Measurements from ENCODE around the gene WWOX.

Gene WWOX

GRCh38 chr16:78402833-78403232 is 303.4 kb downstream of the WWOX start:
- DNase-seq (ENCODE audit: low read depth), result no peak

DNA sequence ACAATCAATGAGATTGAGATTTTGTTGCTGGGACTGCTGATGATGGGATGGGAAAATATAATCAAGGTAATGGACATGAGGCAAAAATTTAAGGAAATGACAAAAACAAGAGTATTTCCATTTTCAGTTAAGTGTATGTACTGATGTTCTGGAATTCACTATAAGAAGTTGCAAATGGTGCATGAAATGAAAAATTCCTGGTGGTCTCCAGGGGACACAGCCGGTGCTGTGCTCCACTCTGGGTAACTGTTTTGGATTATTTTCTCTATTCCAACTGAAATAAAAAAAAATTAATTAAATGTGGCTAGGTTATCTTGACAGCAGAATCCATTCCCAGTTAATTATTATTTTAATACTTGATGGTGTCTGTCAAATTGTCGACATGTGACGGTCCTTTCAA is 305.6 kb downstream of the WWOX start:
- DNase-seq (ENCODE audit: low read depth), result no peak

GRCh38 chr16:78405833-78406232 is 306.4 kb downstream of the WWOX start:
- DNase-seq (ENCODE audit: low read depth), result no peak

- no peak for DNase-seq (ENCODE audit: low read depth)
Observed at GRCh38 chr16:78407191-78407590, 307.7 kb downstream of the WWOX start.

GRCh38 chr16:78413651-78414050 is 314.2 kb downstream of the WWOX start:
- DNase-seq (ENCODE audit: low read depth), result no peak

DNA sequence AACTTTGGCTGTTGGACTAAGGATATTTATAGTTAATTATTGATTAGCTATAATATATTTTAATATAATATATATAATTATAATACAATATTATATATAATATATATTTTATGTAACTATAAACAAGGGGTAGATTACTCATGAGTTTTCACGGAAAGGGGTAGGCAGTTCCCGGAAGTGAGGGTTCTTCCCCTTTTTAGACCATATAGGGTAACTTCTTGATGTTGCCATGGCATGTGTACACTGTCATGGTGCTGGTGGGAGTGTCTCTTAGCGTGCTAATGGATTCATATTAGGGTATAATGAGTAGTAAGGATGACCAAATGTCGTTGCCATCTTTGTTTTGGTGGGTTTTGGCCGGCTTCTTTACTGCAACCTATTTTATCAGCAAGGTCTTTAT is 315.6 kb downstream of the WWOX start:
- DNase-seq (ENCODE audit: low read depth), result no peak

DNA sequence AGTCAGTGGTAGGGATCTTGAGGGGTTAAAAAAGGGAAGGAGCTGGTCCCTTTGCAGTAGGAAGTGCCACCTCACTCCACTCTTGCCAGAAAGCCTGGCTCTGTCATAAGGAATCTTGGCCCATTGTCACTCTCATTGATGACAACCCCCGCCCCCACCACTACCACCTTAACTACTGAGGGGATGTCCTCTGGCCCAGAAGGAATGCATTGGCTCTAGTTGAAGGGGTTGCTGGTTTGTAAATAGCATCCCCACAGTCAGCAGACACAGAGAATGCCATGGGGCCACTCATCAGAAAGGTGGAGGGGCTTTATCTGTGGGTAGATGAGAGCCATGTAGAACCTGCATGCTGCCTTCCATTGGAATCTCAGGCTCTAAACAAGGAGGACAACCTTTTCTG is 316.2 kb downstream of the WWOX start:
- DNase-seq (ENCODE audit: low read depth), result no peak

DNA sequence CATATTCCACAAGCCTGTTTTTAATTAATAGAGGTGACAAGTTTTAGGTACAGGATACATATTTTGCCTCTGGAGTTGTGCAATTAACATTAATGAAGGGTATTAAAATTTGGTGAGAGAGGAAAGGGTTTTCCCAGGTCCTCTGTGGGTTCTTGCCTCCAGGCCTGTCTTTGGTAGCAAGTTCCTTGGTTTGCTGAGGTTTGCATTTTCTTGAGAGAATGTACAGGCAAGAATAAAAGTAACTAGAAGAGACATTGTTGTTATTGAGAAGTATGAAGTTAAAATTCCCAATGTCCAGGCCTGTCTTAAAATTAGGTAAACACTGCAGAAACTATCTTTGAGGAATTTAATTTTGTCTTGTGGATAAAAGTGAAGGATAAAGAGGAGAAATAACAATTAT is 316.9 kb downstream of the WWOX start:
- DNase-seq (ENCODE audit: low read depth), result no peak

DNA sequence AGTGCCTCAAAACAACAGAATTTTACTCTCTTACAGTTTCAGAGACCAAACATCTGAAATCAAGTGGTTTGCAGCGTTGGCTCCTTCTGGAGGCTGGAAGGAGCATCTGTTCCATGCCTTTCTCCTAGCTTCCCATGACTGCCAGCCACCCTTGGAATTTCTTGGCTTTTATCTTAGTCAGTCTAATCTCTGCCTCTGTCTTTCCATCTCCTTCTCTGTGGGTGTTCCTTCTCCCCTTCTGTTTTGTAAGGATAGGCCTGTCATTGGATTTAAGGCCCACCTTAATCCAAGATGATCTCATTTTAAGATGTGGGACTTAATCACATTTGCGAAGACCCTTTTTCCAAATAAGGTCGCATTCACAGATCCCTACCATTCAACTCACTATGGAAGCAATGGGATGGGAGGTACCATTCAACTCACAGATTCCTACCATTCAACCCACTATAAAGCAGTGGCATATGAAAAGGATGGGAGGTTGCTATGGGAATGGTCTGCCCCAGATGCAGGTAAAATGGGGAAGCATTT is 321.8 kb downstream of the WWOX start:
- no peak for DNase-seq (ENCODE audit: low read depth)

DNA sequence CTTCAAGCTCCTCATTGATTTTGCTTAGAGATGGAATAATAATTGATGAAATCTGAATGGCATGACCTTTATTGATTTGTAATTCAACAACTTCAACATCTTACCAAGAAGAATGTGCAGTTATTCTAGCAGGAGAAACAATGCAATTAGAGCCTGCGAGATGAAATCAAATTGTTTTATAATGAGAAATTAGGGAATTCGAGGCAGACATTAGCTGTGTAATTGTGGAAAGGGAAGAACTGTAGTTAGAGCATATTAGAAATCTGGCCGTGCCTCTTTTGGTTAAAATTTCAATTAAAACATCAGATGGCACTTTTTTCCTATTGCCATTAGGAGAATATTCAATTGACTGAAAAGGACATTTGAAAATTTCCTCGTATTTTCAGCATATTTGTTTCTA is 325.8 kb downstream of the WWOX start:
- no peak for DNase-seq (ENCODE audit: low read depth)

DNA sequence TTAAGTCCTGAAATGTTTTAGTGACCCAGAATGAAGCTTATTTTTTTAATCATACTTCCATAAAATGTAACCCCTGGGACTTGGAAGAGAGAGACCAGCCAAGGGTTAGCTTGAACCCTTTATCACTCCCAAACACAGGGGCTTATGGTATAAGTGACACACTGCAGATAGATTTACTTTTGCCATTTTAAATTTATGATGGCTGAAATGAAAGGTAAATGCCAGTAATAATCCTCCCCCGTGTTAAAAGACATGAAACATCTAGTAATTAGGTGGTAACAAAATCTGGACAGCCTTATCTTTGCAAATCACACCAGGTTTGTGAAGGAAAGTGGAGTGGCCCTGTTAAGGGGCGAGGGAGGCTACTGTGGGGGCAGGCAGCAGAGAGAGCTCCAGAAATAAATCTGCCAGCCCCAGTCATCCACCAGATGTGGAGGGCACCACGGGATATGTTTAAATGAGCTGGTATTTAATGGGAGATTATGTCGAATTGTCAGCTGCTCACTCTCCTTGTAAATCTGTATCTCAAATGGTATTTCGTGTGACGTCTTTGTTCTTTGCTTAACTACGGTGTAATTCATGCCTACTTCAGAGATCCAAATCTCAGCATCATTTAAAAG is 326.5 kb downstream of the WWOX start:
- no peak for DNase-seq (ENCODE audit: low read depth)

DNA sequence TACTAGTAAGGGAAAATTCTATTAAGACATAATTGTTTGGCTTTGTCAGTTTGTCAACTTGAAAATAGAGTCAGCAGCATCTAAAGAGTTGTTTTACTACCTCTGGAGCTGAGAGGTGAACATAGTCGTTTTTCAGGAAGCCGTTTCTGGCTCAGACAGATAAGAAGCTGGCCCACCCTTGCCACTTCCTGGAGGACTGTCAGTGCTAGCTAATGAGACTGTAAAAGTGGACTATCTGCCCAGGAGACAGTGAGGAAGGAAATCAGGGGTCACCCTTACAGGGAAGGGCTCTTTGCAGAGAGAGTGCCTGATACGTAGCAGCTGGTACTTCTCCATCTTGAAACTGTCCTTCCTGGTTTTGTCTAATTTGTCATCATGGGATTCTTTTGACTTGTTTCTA is 328.7 kb downstream of the WWOX start:
- no peak for DNase-seq (ENCODE audit: low read depth)

GRCh38 chr16:78430281-78430680 is 330.8 kb downstream of the WWOX start:
- no peak for DNase-seq (ENCODE audit: low read depth)

DNA sequence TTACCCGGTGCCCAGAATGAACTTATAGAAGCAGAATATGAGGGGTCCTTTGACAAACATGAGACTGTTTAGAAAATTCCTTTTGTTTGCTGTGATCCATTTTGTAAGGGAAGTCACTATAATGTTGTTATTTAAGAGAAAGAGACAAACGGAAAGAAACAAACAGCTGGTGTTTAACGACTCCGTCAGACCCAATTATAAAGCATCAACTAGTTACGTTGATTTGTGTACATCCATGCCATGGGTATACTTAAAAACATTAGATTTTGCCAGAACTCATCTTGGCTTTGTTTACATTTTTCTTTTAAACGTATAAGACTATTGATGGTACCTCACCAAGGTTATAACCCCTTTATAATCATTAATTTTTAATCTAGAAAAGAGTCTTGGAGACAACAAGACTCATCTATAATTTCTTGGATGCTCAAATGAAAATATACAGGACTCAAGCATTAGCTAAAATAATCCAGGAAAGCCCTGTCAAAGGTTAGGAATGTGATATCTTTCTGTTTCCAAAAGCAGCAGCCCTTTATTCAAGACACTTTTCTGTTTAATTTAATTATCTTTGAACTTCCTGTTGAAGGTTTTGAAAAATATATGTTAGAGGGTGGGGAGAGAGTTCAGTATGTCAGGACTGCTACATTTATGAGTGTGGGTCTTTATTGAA is 331.7 kb downstream of the WWOX start:
- DNase-seq (ENCODE audit: low read depth), result no peak

GRCh38 chr16:78431701-78432100 is 332.2 kb downstream of the WWOX start:
- DNase-seq (ENCODE audit: low read depth), result no peak

GRCh38 chr16:78432451-78432850 is 333.0 kb downstream of the WWOX start:
- no peak for DNase-seq (ENCODE audit: low read depth)

- DNase-seq (ENCODE audit: low read depth), result no peak
Observed at GRCh38 chr16:78433116-78433515, 333.7 kb downstream of the WWOX start.

DNA sequence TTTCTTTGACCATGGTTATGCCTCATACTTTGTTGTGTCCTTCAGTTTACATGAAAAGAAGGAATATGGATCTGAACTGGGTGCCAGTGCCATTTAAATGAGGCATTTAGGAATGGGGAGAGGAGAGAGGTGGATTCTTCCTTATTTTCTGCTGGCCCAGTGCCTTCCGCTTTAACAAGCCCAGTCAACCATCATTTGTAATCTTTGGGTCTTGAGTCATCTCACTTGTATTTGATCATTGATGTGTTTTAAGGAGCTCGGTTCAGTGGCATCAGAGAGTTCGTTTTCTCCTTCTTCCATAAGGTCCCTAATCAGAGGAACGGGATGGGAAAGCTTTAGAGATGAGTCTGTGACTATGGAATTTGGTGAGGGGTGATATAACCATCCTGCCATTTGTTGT is 334.9 kb downstream of the WWOX start:
- no peak for DNase-seq (ENCODE audit: low read depth)

- no peak for DNase-seq (ENCODE audit: low read depth)
Observed at GRCh38 chr16:78435260-78435659, 335.8 kb downstream of the WWOX start.

DNA sequence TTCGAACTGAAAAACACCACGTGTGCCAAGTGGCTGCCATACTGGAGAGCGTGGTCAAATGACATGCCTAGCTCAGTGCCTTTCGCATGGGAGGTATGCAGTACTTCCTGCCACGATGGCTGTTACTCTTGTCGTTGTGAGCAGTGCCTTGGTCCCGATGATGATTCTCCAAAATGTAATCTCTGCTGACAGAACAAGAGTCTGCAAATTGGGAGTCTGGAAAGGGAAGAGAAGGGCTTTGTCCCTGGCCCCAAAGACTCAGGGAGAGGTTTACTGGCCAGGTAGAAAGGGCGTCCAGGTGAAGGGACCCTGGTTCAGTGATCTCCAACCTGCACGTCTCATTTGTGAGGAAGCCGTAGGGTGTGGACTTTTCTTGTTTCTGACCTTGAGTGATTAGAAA is 336.6 kb downstream of the WWOX start:
- DNase-seq (ENCODE audit: low read depth), result no peak

DNA sequence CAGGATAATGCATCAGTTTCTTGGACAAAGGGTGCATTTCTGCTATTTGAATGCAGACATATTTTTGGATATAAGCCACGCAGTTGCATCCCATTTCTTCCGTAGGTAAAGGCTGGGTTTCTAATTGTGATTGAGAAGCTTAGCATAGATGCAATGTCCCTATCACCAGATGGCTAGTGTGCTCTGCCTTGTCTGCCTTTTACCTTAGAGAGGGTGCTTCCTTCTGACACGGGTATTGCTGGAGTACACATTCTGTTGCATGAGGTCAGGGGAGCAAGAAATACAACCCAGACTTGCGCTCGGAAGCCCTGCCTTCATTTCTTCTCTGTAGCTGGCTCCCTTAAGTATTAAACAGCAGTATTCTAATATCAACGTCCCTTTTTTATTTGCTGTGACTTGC is 337.4 kb downstream of the WWOX start:
- no peak for DNase-seq (ENCODE audit: low read depth)

- peak; percentile 9 for DNase-seq (ENCODE audit: low read depth)
Observed at GRCh38 chr16:78437352-78437968, 338.0 kb downstream of the WWOX start.

DNA sequence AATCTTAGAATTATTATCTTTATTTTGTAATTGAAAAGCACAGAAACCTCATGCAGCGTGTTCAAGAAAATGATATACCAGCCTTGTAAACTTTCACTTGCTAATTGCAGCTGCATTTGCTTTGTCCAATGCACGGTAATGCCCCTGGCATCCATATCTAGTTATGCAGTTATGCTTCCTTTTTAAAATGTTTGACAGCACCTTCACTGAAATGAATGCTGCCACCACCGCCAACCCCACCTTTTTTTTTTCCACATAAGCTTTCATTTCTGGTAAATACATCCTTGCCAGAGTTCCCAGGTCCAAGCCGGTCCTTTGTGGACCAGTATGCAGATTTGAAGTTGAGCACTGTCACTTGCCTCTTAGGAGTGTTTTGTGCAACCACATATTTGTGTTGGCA is 338.8 kb downstream of the WWOX start:
- no peak for DNase-seq (ENCODE audit: low read depth)

- DNase-seq (ENCODE audit: low read depth), result no peak
Observed at GRCh38 chr16:78438632-78439031, 339.2 kb downstream of the WWOX start.
